GM04503 (cell line): ENCODE results near the gene IFNA1.
"Not testable (repeated sequence)": the region's sequence is repeated elsewhere in the genome, so short reads cannot be mapped to it uniquely, and the experiment has no call there.

Experiments
- DNase-seq: peaks from one replicate; pipeline ENCODE4 v3.0.0-alpha.2; 2012; ENCODE audit warnings: low read depth

IFNA1 gene

DNA sequence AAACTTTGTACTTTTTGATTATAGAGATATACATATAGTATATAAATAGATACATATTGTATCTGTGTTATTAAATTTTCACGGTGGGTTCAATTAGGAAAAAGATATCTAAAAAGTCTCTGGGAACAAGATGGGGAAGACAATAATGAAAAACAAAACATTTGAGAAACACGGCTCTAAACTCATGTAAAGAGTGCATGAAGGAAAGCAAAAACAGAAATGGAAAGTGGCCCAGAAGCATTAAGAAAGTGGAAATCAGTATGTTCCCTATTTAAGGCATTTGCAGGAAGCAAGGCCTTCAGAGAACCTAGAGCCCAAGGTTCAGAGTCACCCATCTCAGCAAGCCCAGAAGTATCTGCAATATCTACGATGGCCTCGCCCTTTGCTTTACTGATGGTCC lies at the start of gene IFNA1:
IFNA1 (plus strand) TSS at position 301 of the 400 bp plus-strand sequence; CDS start at position 370, 69 bp downstream.
- no peak for DNase-seq

DNA sequence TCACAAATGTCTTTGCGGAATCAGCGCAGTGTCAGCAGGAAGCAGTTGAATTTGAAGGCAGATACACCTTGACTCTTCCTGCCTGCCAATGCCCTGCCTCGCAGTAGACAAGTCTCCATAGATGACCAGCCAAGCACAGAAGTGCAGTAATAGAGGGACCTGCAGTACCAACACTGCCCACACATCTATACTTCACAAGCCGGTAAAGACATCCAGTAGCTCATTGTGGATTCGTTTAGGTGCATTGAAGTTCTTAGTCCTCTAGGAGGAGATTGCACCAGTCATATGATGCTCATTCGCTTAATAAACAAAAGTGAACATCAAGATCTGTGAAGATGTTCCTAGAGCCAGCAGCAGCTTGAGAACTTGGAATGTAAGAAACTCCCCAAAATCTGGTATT lies 48.0 kb upstream of the IFNA1 start:
- no peak for DNase-seq

DNA sequence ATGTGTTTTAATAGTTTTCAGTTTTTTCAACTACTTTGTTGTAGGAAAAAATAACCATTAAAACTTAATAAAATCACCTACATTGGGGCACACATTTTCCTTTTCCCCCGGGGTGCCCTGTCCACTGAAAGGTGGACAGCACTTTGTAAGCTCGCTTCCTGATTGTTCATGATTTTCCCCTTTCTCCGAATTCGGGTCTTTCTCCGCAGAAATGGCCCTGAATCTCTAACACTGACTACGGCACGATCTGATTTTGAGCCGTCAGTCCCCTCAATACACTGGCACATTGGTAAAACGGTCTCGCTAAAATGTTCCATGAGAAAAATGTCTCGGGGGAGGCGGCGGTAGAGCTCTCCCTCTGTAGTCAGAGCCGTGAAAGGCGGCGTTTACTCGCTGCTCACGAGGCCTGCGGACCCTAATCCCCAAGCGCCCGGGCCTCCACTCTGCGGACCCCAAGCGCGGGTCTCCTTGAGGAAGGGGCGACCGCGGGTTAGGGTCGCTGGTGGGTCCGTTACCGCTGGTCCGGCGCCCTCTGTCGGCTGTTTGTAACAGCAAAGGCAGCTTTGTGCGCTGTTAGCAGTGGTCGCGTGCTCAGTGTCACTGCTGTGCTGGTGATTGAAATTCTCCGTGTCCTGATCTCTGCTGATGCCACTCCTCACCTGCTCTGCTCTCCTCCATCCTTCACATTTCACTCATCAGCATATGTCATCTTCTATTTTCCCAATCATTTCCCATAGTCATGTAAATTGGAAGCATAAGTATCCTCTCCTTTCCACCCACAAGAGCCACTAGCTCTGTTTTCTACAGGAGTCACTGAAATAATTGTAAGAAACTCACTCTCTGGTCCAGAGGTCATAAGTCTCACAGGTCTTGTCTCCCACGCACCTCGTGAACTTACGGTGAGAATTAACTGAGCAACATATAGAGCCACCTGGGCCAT lies 44.2 kb upstream of the IFNA1 start:
- DNase-seq, result no peak

DNA sequence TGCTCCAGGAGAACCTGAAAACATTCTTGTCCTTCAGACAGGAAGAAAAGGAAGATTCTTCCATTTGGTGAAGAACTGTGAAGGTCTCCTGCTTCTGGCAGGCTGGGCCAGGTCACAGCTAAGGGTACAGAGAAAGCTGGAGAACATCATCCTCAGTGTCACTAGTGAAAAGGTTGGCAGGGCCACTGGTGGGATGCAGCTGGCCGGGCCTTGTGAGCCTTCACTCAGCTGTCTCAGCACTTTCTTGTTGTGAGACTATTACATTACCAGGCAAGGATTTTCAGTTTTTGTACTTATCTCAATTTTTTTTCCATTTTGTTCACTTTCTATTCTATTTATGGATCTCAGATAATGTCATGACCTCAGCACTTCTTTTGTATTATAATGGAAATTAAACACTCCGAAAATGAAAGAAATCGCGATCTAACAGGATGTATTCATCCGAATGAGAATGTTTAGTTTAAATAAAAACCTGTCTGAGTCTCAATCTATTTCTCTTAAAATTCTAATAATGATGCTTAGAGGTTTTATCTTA lies 41.2 kb upstream of the IFNA1 start:
- no peak for DNase-seq

DNA sequence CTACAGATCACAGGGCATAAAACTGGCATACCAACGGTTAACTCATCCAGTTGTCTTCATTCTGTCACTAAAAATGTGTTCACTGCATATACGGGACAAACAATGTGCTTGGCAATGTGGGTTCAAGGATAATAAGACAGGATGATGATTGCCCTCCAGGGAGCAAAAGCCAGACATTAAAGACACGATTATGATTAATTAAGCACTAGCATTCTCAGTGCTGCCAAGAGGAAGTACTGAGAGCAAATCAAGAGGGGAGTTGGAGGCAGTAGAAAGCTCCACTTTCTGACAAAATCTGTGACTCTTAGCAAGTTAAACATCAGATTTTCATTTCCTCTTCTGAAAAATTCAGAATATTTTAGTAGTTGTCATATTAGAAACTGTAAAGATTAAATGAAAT lies 40.3 kb upstream of the IFNA1 start:
- no peak for DNase-seq

DNA sequence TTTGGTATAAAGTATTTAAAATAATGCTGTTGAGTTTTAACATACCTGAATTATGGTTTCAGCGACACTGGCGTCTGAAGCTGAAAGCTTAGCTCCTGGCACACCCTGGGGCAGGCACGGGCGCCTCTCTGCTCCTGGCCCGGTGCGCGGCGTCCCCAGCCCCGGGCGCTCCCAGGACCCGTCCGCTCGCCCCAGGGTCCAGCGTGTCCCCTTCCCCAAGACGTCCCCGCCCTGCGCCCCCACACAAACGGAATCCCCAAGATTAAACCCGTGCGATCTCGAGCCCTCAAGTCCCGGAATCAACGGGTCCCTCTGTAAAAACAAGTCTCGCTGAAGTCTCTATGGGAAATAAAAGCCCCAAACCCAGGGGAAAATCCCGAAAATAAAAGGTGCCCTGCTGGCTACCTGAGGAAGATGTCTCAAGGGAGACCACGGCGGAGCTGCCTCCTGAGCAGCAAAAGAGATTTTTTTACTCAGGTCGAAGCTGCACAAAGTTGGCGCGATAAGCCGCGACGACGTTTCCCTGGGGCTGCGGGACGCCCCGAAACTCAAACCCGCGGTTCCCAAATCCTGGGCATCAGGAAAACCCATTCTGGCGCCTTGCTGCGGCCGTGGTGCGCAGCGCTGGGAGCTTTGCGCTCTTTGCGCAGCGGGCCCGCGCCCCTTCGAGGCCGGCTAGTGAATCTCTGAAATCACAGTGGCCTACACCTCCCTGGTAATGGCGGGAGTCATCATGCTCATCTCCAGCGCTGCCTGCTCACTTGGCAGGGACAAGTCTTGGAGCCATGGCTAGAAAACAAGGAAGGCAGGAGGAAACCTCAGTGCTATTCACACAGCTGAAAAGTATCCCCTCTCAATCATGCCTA lies 37.6 kb upstream of the IFNA1 start:
- DNase-seq, result no peak

DNA sequence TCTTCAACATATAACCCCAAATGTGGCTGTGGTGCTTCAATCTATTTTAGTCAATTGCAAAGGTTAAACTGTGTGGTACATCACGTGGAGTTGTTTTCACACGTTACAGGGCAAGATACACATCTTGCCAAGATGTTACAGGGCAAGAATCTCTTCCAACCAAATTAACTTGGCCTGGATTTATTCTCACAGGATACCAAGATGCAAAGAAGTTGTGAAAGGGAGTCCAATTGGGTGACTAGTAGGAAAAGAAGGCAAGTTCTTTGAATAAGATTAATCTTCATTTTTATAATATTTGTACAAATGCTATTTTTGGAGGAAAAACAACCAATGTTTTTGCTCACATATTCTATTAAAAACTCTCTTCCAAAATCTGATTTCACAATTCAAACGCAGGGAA lies 36.1 kb upstream of the IFNA1 start:
- no peak for DNase-seq

DNA sequence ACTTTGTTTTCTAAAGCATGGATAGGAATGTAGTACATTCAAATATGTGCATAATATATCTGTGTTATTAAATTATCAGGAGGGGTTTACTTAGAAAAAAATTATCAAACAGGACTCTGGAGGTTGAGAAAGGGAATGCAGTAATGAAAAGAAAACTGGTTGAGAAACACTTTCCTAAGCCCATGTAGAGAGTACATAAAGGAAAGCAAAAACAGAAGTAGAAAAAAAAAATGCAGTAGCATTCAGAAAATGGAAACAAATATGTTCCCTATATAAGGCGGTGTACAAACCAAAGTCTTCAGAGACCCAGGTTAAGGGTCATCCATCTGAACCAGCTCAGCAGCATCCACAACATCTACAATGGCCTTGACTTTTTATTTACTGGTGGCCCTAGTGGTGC lies 31.4 kb upstream of the IFNA1 start, which contains the start of gene IFNA8:
IFNA8 (plus strand) TSS at position 301 of the 400 bp plus-strand sequence; CDS start at position 361, 60 bp downstream.
- DNase-seq, result no peak

DNA sequence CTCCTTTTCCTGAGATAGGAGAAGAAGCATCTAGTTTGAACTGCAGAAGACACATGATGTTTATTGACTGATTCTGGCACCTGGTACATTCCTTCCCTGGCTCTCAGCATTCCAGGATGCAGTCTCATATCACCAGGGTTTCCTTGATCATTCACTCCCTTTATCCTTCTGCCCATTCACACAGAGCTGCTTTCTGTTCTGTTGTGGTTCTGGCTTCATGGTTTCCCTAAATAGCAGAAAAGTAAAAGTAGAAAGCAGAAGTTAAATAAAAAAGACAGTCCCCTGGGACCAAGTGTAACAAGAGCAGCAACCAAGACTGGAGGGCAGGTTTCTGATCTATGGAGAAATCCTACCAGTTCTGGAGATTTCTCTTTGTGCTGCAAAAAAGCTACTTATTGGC lies 28.1 kb upstream of the IFNA1 start:
- DNase-seq, result no peak

DNA sequence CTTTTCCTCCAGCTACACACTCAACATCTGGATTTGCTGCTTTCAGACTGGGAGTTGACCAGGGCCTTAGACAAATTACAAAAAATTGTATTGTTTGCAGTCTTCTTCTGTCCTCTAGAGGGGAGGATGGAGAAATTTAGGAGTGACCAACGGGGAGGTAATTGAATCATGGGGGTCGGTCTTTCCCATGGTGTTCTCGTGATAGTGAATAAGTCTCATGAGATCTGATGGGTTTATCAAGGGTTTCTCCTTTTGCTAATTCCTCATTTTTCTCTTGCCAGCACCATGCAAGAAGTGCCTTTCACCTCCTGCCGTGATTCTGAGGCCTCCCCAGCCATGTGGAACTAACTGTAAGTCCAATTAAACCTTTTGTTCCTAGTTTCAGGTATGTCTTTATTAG lies 27.1 kb upstream of the IFNA1 start:
- no peak for DNase-seq

DNA sequence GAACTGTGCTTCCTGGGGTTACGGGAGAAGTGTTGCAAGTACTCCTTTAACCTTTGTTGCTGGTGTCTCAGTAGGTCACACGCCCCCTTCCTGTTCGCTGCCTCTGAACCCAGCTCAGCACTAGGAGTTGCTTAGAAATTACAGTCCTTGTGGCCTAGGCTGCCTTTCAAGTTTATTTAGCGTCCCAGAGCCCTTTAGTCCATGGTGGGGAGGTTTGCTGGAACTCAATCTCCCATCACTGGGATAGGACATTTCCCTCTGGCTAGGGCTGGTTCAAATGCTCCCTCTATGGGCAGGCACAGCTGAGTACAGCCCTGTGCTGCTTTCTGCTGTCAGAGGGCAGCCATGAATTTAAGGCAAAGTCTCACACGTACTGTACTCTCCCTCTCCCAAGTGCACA lies 26.6 kb upstream of the IFNA1 start:
- DNase-seq, result no peak

DNA sequence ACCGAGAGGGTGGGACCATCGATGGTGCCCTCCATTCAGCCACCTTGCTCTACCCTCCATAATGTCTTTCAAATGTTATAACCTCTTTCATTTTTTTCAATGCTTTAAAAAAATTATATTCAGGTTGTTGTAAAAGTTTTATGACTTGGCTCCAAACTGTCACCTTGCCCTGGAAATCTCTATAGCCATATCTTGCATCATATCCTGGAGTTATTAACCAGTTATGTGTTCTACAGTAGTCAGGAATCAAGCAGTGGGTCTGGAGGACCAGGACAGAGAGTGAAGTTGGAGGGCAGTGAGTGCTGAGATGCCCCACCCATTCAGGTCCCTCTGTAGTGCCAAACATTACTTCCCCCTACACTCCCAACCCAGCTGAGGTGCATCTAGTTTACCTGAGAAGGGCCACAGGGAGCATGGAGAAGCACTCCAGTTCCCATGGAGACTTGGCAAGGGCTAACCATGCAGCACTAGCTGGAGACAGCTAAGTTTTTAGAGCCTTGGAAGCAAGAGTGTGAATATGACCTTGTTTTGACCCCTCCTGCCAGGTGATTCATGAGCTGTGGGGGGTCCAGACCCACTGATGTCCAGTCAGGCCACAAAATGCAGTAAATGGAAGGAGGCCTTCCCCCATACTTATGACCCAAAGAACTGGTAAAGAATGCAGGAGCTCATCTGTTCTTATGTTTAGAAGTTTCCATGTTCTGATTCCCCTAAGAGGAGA lies 25.9 kb upstream of the IFNA1 start:
- DNase-seq, result no peak

DNA sequence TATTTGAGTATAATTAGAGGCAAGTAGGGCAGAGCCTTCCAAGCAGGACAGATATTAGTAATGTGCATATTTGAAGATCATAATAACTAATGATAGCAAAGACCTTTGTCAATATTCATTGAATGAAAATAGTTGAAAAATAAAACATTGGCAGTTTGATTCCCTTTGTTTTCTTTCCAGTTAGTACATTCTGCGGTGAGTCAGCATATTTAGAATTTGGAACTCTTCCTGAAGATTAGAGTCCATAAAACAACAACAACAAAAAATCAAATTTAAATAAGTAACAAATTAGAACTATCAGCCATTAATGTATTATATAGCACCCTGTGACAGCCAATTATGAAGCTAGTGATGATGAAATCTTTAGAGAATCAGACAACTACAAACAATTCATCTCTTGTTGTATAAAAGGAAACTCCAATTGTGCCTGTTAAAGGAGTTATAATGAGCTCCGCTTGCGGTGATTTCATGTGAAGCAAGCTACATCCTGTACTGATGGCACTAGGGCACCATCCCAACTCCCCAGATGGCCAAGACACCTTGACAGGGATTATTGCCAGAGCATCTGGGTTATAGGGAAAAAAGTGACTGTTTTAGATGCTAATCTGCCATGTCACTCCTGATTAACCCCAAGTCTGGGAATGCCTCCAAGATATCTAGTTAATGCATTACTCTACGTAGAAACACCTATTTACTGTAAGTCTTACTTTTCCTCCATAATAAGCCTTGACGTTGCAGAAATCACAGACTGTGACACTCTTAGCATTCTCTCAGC lies 24.6 kb upstream of the IFNA1 start:
- no peak for DNase-seq

DNA sequence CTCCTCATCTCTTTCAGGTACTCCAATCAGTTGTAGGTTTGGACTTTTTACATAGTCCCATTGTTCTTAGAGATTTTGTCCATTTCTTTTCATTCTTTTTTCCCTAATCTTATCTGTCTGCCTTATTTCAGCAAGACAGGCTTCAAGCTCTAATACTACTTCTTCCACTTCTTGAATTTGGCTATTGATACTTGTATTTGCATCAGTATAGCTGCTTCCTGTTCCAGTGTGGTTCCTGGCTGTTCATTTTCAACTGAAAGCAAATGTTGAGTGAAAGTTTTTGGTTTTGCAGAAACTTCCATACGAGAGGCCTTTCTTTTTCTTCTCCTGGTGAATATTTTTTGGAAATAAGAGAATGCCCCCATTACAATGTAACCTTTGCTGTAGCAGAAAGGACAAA lies 12.0 kb upstream of the IFNA1 start:
- DNase-seq, result no peak

DNA sequence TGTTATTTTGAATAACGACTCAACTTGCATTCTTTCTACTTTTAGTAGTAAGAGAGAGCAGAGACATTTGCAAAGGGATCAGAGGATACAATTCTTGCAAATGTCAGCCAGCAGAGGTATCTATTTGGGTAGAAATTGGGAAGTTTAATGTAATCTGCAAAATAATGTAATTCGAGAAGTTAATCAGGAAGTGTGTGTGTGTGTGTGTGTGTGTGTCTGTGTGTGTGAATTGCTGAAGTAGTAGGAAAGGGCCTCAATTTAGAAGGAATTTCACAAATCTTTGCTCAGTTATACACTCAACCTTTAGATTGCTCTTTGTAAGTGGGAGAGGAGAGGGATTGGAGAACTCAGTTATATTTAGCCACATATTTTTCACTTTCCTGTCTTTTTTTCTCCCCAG lies 11.0 kb upstream of the IFNA1 start:
- DNase-seq, result no peak

DNA sequence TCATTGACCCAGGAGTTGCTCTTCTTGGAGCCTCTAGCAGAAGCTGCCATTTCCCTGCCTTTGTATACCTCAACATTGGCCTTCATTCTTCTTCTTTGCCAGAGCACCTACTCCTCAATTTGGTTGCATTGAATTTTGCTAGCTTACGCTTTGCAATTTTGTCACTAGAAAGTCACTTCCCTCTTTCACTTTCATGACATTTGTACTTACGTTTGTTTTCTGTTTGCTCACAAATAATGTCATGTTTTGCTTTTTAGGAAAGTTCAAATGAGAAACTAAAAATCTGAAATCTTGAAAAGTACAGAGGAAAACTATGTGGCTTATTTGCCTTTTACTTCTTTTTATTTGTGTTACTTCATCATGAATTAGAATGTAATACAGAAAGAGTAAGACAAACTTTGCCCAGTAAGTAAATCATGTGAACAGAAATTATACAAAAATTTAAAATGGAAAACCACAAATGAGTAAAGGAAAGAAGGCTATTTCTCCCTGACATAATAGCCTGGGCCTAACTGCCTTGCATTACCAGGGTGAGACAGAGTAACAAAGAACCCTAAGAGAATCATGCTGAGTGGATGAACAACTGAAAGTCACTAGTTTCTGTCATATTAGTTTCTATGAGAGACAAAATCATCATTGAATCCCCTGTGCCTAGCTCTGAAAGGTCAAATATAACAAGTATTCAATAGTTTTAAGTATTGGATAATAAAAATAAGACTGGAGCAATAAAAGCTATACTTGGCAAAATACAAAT lies 7.4 kb upstream of the IFNA1 start:
- DNase-seq, result no peak

DNA sequence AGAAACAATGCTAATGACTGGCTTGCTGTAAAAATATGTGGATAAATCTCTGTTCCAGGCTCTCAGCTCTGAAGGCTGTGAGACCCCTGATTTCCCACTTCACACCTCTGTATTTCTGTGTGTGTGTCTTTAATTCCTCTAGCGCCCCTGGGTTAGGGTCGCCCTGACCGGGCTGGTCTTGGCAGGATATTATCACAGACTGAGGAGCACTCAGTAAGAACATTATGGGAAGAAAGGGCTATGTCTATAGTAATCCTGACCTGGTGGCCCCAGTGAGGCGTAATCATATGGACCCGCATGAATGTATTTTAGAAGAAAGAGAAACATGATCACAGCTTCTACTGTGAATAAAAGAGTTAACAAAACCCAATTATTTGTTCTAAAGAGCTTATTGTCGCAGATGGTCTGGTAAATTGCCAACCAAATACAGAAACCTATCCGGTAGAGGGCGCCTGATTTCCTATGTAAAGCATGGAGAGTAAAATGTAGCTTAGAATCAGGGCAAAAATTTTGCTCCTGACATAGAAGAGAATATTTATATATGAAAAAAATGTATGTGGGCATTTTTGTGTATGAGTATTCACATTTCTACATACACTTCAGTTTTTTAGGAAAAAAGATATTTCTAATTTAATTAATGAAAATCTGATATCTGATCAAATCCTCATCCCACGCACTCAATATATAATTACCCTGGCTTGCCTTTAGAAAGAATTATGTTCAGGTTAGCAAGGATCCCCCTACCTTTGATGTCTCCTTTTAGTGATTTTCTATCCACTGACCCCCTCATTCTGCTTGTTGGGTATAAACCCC lies 5.8 kb upstream of the IFNA1 start:
- DNase-seq, result no peak

DNA sequence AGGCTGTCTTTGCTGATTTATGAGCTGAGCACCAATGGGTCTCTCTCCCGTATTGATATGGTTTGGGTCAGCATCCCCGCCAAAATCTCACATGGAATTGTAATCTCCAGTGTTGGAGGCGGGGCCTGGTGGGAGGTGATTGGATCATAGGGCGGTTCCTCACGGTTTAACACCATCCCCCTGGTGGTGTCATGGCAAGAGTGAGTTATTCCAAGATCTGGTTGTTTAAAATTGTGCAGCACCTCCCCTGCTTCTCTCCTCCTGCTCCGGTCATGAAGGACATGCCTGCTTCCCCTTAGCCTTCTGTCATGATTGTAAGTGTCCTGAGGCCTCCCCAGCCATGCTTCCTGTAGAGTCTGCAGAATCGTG lies 5.2 kb upstream of the IFNA1 start:
- DNase-seq, result not testable (repeated sequence)

DNA sequence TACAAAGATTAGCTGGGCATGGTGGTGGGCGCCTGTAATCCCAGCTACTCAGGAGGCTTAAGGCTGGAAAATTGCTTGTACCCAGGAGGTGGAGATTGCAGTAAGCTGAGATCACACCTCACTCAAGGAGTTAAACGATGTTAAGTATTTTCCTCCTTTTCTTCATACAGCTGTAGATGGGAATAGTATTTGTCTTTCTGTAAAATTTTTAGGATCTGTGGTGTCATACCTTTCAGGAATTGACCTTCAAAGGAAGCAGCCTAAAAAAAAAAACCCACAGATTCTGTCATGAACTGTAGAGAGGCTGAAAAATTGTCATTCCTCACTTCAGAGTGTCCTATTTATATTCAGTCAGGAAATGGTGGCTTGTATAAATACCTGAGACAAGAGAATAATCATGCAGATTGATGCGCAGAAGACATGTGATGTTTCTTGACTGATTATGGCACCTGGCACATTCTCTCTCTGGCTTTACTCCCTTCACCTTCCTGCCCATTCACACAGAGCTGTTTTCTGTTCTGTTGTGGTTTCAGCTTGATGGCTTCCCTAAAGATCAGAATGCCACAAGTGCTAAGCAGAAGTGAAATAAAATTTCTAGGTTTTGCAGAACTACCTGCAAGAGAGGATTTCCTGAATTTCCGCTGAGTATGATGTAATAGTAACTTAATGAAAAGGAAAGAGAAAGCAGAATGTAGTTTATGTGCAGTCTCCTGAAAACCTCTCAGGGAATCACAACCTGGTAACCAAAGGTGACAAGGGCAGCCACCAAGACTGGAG lies 3.8 kb downstream of the IFNA1 start:
- DNase-seq, result no peak
